ENCODE results near the gene CHERP. TPM values are rescaled to one million over a fixed set of nuclear protein-coding genes. Genes with fewer than 3 reads are reported as not detected.
"Not testable (repeated sequence)": the region's sequence is repeated elsewhere in the genome, so short reads cannot be mapped to it uniquely, and the experiment has no call there.

Gene CHERP
- total RNA-seq, 2 experiments from 2014 or later = 15.6 to 87.2 TPM

DNA sequence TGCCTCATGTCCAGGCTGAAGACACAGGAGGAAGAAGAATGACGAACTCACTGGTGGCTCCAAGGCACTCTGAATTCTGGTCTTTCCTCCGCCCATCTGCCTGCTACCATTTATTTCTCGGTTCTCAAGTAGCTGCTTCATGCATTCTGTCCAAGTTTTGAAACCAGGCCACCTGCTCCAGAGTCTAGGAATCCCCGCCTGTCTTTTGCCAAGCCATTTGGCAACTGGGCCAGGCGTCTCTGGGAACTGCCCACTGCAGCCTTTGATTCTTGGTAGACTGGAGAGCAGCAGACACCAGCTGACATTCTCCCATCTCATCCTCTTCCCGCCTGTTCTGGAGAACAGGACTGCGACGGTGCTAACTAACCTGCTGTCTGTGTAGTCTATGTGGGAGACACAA is 19.1 kb upstream of the CHERP start:
- no peak for TF ChIP-seq EZH2phosphoT487 (IDR thresholded peaks at IDR 0.05; ENCODE audit: borderline replicate concordance, low read depth, low read length)
- TF ChIP-seq, protein P1, sequence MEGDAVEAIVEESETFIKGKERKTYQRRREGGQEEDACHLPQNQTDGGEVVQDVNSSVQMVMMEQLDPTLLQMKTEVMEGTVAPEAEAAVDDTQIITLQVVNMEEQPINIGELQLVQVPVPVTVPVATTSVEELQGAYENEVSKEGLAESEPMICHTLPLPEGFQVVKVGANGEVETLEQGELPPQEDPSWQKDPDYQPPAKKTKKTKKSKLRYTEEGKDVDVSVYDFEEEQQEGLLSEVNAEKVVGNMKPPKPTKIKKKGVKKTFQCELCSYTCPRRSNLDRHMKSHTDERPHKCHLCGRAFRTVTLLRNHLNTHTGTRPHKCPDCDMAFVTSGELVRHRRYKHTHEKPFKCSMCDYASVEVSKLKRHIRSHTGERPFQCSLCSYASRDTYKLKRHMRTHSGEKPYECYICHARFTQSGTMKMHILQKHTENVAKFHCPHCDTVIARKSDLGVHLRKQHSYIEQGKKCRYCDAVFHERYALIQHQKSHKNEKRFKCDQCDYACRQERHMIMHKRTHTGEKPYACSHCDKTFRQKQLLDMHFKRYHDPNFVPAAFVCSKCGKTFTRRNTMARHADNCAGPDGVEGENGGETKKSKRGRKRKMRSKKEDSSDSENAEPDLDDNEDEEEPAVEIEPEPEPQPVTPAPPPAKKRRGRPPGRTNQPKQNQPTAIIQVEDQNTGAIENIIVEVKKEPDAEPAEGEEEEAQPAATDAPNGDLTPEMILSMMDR (conservative IDR thresholded peaks at IDR 0.05; ENCODE audit: low read length) = no peak
- CTCF ChIA-PET (ENCODE audit: unreplicated experiment) = no interaction called here
- Histone ChIP-seq H4K20me1 (ENCODE audit: insufficient read depth, low read length) (no peaks in the 10 kb centered on the region), H3K4me3 (ENCODE audit: low read depth, low read length, poor library complexity, severe bottlenecking) (no peak overlapping the region), H3K9me3 (ENCODE audit: low read length) (no peaks in the 10 kb centered on the region), H2AFZ (ENCODE audit: low read length) (no peak overlapping the region), H3K79me2 (ENCODE audit: insufficient read depth, low read depth, low read length) (no peaks in the 10 kb centered on the region), H3K36me3 (ENCODE audit: insufficient read depth, low read length) (peaks cover 84% of the 10 kb centered on the region), H3K27ac (ENCODE audit: low read depth, low read length, poor library complexity, severe bottlenecking) (no peak overlapping the region), H3K4me1 (ENCODE audit: insufficient read depth, low read length, poor library complexity, severe bottlenecking) (no peaks in the 10 kb centered on the region), H3K4me2 (ENCODE audit: low read length) (no peak overlapping the region), H3K9me2 (ENCODE audit: insufficient read depth, low read length) (no peaks in the 10 kb centered on the region)
- no peak for DNase-seq (ENCODE audit: low spot score)
- POLR2A ChIA-PET = interaction anchor here (0.6 to 0.7 kb wide), 2 partner anchors 16 to 28 kb away, joined by 3 to 10 read pairs; no protein-coding TSS in a partner anchor
- intact Hi-C loops (cut with micrococcal nuclease; ENCODE audit: unreplicated experiment) = no loop called here
- BruUV-seq (replicated peaks) = no TSS peak

DNA sequence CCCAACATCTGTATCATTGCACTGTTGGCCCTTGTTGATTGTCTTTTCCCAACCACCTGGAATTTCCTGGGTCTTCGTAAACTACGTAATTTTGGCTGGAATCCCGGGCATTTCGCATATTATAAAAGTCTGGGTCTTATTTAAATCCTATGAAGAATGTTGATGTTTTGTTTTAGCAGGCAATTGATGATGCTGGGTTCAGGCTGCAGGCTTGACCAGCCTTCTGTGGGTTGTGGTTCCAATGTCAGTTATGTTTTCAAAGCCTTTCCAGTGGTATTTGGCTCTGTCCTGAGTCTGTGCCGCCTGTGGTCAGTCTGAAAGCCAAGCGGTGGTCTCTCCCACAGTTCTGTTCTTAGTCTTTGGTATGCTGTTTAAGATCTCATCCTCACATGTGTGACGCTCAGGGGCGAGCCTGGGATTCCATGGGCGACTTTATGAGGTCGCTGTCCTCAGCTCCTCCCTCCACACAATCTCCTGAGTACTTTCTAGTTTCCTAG is 17.6 kb upstream of the CHERP start:
- intact Hi-C loops (cut with micrococcal nuclease; ENCODE audit: unreplicated experiment) = no loop called here
- peaks cover 80% of the 10 kb centered on the region for H3K36me3 ChIP-seq (ENCODE audit: insufficient read depth, low read length)

DNA sequence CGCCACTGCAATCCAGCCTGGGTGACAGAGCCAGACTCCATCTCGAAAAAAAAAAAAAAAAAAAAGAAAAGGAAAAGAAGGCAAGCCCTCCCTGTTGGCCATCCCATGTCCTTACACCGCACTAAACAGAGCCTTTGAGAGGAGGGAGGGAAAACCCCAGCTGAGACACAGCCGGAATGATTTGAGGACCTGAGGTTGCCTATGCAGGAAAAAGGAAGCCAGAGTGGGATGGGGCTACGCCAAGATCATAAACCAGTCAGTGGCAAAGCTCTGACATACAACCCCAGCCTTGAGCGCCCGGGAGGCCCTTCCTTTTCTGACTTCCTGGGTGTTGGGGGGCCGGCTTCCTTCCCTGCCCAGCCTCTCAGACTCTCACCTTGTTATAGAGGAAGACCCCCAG is 12.5 kb upstream of the CHERP start:
- H4K20me1 ChIP-seq (ENCODE audit: insufficient read depth, low read length) = no peaks in the 10 kb centered on the region
- H2AFZ ChIP-seq (ENCODE audit: low read length) = no peak overlapping the region
- POLR2A ChIA-PET = no interaction called here
- no TSS peak for BruUV-seq (replicated peaks)
- peaks cover 76% of the 10 kb centered on the region for H3K36me3 ChIP-seq (ENCODE audit: insufficient read depth, low read length)
- CTCF ChIA-PET (ENCODE audit: unreplicated experiment) = no interaction called here
- no peaks in the 10 kb centered on the region for H3K79me2 ChIP-seq (ENCODE audit: insufficient read depth, low read depth, low read length)
- no peaks in the 10 kb centered on the region for H3K9me3 ChIP-seq (ENCODE audit: low read length)
- intact Hi-C loops (cut with micrococcal nuclease; ENCODE audit: unreplicated experiment) = no loop called here
- no peak overlapping the region for H3K4me3 ChIP-seq (ENCODE audit: low read depth, low read length, poor library complexity, severe bottlenecking)
- TF ChIP-seq, protein P1 (conservative IDR thresholded peaks at IDR 0.05; ENCODE audit: low read length) = no peak
- no peak for TF ChIP-seq EZH2phosphoT487 (IDR thresholded peaks at IDR 0.05; ENCODE audit: borderline replicate concordance, low read depth, low read length)
- no peaks in the 10 kb centered on the region for H3K4me1 ChIP-seq (ENCODE audit: insufficient read depth, low read length, poor library complexity, severe bottlenecking)
- no peak overlapping the region for H3K27ac ChIP-seq (ENCODE audit: low read depth, low read length, poor library complexity, severe bottlenecking)
- no peak for DNase-seq (ENCODE audit: low spot score)
- H3K9me2 ChIP-seq (ENCODE audit: insufficient read depth, low read length) = no peaks in the 10 kb centered on the region
- no peak overlapping the region for H3K4me2 ChIP-seq (ENCODE audit: low read length)

More for the DNA sequence above, 17.6 kb upstream of the CHERP start:
- BruUV-seq (replicated peaks) = no TSS peak
- H4K20me1 ChIP-seq (ENCODE audit: insufficient read depth, low read length) = no peaks in the 10 kb centered on the region
- POLR2A ChIA-PET = interaction anchor here (0.6 kb wide), 1 partner anchor 10 kb away, joined by 3 read pairs; no protein-coding TSS in a partner anchor
- CTCF ChIA-PET (ENCODE audit: unreplicated experiment) = no interaction called here
- no peaks in the 10 kb centered on the region for H3K9me3 ChIP-seq (ENCODE audit: low read length)
- no peak overlapping the region for H3K4me3 ChIP-seq (ENCODE audit: low read depth, low read length, poor library complexity, severe bottlenecking)
- H3K27ac ChIP-seq (ENCODE audit: low read depth, low read length, poor library complexity, severe bottlenecking) = no peak overlapping the region
- H3K4me1 ChIP-seq (ENCODE audit: insufficient read depth, low read length, poor library complexity, severe bottlenecking) = no peaks in the 10 kb centered on the region
- TF ChIP-seq, protein P1 (conservative IDR thresholded peaks at IDR 0.05; ENCODE audit: low read length) = no peak
- no peak for TF ChIP-seq EZH2phosphoT487 (IDR thresholded peaks at IDR 0.05; ENCODE audit: borderline replicate concordance, low read depth, low read length)
- no peak for DNase-seq (ENCODE audit: low spot score)
- no peak overlapping the region for H2AFZ ChIP-seq (ENCODE audit: low read length)
- no peaks in the 10 kb centered on the region for H3K79me2 ChIP-seq (ENCODE audit: insufficient read depth, low read depth, low read length)
- H3K4me2 ChIP-seq (ENCODE audit: low read length) = no peak overlapping the region
- no peaks in the 10 kb centered on the region for H3K9me2 ChIP-seq (ENCODE audit: insufficient read depth, low read length)

DNA sequence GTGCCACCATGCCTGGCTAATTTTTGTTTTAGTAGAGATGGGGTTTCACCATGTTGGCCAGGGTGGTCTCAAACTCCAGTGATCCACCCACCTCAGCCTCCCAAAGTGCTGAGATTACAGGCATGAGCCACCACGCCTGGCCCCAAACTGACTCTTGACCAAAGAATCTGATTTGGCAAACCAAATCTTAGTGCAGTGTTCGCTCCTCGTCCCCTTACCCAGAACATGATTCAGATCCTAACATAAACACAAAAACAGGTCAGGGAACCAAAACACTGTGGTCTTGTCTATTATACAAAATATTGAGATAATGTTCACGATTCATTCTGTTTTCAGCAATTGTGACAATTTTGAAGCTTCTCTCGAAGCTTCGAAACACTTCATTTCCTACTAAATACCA is 9.7 kb upstream of the CHERP start:
- H3K4me3 ChIP-seq (ENCODE audit: low read depth, low read length, poor library complexity, severe bottlenecking); intact Hi-C loops (cut with micrococcal nuclease; ENCODE audit: unreplicated experiment); H3K9me2 ChIP-seq (ENCODE audit: insufficient read depth, low read length); H2AFZ ChIP-seq (ENCODE audit: low read length); POLR2A ChIA-PET; H3K9me3 ChIP-seq (ENCODE audit: low read length); H3K4me1 ChIP-seq (ENCODE audit: insufficient read depth, low read length, poor library complexity, severe bottlenecking); BruUV-seq (replicated peaks); DNase-seq (ENCODE audit: low spot score); H3K4me2 ChIP-seq (ENCODE audit: low read length); H3K27ac ChIP-seq (ENCODE audit: low read depth, low read length, poor library complexity, severe bottlenecking); H3K79me2 ChIP-seq (ENCODE audit: insufficient read depth, low read depth, low read length); H4K20me1 ChIP-seq (ENCODE audit: insufficient read depth, low read length); CTCF ChIA-PET (ENCODE audit: unreplicated experiment): not testable (repeated sequence)
- peaks cover 54% of the 10 kb centered on the region for H3K36me3 ChIP-seq (ENCODE audit: insufficient read depth, low read length)
